ENCODE results near the gene POFUT2. TPM values are rescaled to one million over a fixed set of nuclear protein-coding genes. Genes with fewer than 3 reads are reported as not detected.
"Not testable (repeated sequence)": the region's sequence is repeated elsewhere in the genome, so short reads cannot be mapped to it uniquely, and the experiment has no call there.

The POFUT2 gene
- polyA plus RNA-seq, 4 donors: 38.2 to 43.3 (median 39.4) TPM

GRCh38 chr21:45326891-45327440, 39.3 kb upstream of the POFUT2 start:
- no peak for DNase-seq (ENCODE audit: low read depth in 4 of 4, low spot score in 3 of 4)

GRCh38 chr21:45326169-45326851, 38.6 kb upstream of the POFUT2 start:
- DNase-seq (ENCODE audit: low read depth in 4 of 4, low spot score in 3 of 4): no peak

GRCh38 chr21:45325206-45326168, 37.8 kb upstream of the POFUT2 start:
- DNase-seq (ENCODE audit: low read depth in 4 of 4, low spot score in 3 of 4): no peak

GRCh38 chr21:45324489-45325205, 37.0 kb upstream of the POFUT2 start:
- no peak for DNase-seq (ENCODE audit: low read depth in 4 of 4, low spot score in 3 of 4)

GRCh38 chr21:45323487-45324311, 36.0 kb upstream of the POFUT2 start:
- DNase-seq (ENCODE audit: low read depth in 4 of 4, low spot score in 3 of 4): no peak

GRCh38 chr21:45322960-45323461, 35.3 kb upstream of the POFUT2 start:
- DNase-seq (ENCODE audit: low read depth in 4 of 4, low spot score in 3 of 4): no peak

- no peak for DNase-seq (ENCODE audit: low read depth in 4 of 4, low spot score in 3 of 4)
Observed at GRCh38 chr21:45322231-45322959, 34.7 kb upstream of the POFUT2 start.

GRCh38 chr21:45320261-45321025, 32.7 kb upstream of the POFUT2 start:
- DNase-seq (ENCODE audit: low read depth in 4 of 4, low spot score in 3 of 4): no peak

GRCh38 chr21:45319461-45320211, 31.9 kb upstream of the POFUT2 start:
- DNase-seq (ENCODE audit: low read depth in 4 of 4, low spot score in 3 of 4): no peak

- DNase-seq (ENCODE audit: low read depth in 4 of 4, low spot score in 3 of 4): no peak
Observed at GRCh38 chr21:45318556-45319404, 31.1 kb upstream of the POFUT2 start.

- no peak for DNase-seq (ENCODE audit: low read depth in 4 of 4, low spot score in 3 of 4)
Observed at GRCh38 chr21:45318146-45318555, 30.5 kb upstream of the POFUT2 start.

GRCh38 chr21:45317398-45318145, 29.9 kb upstream of the POFUT2 start:
- no peak for DNase-seq (ENCODE audit: low read depth in 4 of 4, low spot score in 3 of 4)

- DNase-seq (ENCODE audit: low read depth in 4 of 4, low spot score in 3 of 4): no peak
Observed at GRCh38 chr21:45316871-45317397, 29.2 kb upstream of the POFUT2 start.

GRCh38 chr21:45315676-45316470, 28.2 kb upstream of the POFUT2 start:
- not testable (repeated sequence) for DNase-seq (ENCODE audit: low read depth in 4 of 4, low spot score in 3 of 4)

GRCh38 chr21:45313682-45314081, 26.0 kb upstream of the POFUT2 start:
- DNase-seq (ENCODE audit: low read depth in 4 of 4, low spot score in 3 of 4): no peak
